ENCODE measurements around the gene MYCN. TPM values are rescaled to one million over a fixed set of nuclear protein-coding genes. Genes with fewer than 3 reads are reported as not detected.

Gene MYCN
- total RNA-seq, 6 experiments from 2014 or later: 0.07 to 0.35 (median 0.23) TPM; not detected in 2

DNA sequence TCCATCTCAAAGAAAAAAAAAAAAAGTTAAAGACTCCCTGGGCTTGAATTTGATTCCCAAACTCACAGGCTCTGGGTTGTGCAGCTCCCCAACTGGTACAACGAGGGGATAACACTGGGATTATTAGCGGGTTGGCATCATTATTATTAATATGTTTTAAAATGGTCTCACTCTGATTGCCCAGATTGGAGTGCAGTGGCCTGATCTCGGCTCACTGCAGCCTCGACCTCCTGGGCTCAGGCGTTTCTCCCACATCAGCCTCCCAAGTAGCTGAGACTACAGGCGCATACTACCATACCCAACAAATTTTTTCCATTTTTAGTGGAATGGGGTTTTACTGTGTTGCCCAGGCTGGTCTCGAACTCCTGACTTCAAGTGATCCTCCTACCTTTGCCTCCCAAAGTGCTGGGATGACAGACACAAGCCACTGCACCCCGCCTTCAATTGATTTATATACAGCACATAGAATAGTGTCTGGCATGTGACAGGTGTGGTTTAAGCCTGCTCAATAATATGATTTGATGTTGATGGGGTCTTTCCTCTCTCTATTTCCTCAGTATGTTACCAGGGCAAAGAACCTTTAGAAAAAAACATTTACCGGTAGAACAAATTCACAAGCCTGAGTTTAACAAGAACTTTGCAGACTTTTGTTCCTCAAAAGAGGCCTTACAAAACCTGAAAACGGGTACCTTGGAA is 12.2 kb downstream of the MYCN start:
- no peaks in the 10 kb centered on the region for H3K27me3 ChIP-seq
- TF ChIP-seq, protein P1, sequence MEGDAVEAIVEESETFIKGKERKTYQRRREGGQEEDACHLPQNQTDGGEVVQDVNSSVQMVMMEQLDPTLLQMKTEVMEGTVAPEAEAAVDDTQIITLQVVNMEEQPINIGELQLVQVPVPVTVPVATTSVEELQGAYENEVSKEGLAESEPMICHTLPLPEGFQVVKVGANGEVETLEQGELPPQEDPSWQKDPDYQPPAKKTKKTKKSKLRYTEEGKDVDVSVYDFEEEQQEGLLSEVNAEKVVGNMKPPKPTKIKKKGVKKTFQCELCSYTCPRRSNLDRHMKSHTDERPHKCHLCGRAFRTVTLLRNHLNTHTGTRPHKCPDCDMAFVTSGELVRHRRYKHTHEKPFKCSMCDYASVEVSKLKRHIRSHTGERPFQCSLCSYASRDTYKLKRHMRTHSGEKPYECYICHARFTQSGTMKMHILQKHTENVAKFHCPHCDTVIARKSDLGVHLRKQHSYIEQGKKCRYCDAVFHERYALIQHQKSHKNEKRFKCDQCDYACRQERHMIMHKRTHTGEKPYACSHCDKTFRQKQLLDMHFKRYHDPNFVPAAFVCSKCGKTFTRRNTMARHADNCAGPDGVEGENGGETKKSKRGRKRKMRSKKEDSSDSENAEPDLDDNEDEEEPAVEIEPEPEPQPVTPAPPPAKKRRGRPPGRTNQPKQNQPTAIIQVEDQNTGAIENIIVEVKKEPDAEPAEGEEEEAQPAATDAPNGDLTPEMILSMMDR (IDR thresholded peaks at IDR 0.05): no peak
- no peak for TF ChIP-seq POLR2A (IDR thresholded peaks at IDR 0.05)
- intact Hi-C loops (cut with DNase I): no loop called here
- 75% methylated on average over 6 of the region's 10 CpGs for WGBS (ENCODE audit: insufficient coverage, low coverage, low lambda C conversion rate, missing lambda C conversion rate)
- no peaks in the 10 kb centered on the region for H3K9me3 ChIP-seq
- H3K4me1 ChIP-seq: no peaks in the 10 kb centered on the region
- H3K4me3 ChIP-seq: no peak overlapping the region
- no peaks in the 10 kb centered on the region for H3K36me3 ChIP-seq
- DNase-seq (no peak), ATAC-seq (no peak)
- H3K27ac ChIP-seq: no peak overlapping the region

- no peaks in the 10 kb centered on the region for H3K4me1 ChIP-seq
- 85% methylated on average over 6 of the region's 6 CpGs for WGBS (ENCODE audit: insufficient coverage, low coverage, low lambda C conversion rate, missing lambda C conversion rate)
- H3K27ac ChIP-seq: no peak overlapping the region
- H3K9me3 ChIP-seq: no peaks in the 10 kb centered on the region
- intact Hi-C loops (cut with DNase I): no loop called here
- no peak for ATAC-seq
- TF ChIP-seq, protein P1 (IDR thresholded peaks at IDR 0.05): no peak
- no peak for TF ChIP-seq POLR2A (IDR thresholded peaks at IDR 0.05)
- no peak overlapping the region for H3K4me3 ChIP-seq
- H3K27me3 ChIP-seq: no peaks in the 10 kb centered on the region
- no peak for DNase-seq
- H3K36me3 ChIP-seq: no peaks in the 10 kb centered on the region
Measured at GRCh38 chr2:15953147-15953630, 12.8 kb downstream of the MYCN start.

GRCh38 chr2:15953891-15954680 is 13.7 kb downstream of the MYCN start:
- H3K27ac ChIP-seq: no peak overlapping the region
- no peaks in the 10 kb centered on the region for H3K9me3 ChIP-seq
- ATAC-seq: no peak
- H3K36me3 ChIP-seq: no peaks in the 10 kb centered on the region
- no peak for DNase-seq
- no peak for TF ChIP-seq POLR2A (IDR thresholded peaks at IDR 0.05)
- TF ChIP-seq, protein P1 (IDR thresholded peaks at IDR 0.05): no peak
- H3K27me3 ChIP-seq: no peaks in the 10 kb centered on the region
- no peaks in the 10 kb centered on the region for H3K4me1 ChIP-seq
- intact Hi-C loops (cut with DNase I): no loop called here
- 84% methylated on average over 3 of the region's 6 CpGs for WGBS (ENCODE audit: insufficient coverage, low coverage, low lambda C conversion rate, missing lambda C conversion rate)
- no peak overlapping the region for H3K4me3 ChIP-seq

DNA sequence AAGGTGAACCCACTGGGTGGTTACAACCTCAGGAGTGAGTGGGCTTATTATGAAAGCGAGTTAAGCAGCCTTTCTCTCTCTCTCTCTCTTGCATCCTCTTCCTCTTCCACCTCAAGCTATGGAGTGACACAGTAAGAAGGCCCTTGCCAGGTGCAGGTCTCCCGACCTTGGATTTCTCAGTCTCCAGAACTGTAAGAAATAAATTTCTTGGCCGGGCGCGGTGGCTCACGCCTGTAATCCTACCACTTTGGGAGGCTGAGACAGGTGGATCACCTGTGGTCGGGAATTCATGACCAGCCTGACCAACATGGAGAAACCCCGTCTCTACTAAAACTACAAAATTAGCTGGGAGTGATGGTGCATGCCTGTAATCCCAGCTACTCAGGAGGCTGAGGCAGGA is 14.4 kb downstream of the MYCN start:
- WGBS (ENCODE audit: insufficient coverage, low coverage, low lambda C conversion rate, missing lambda C conversion rate): 85% methylated on average over 8 of the region's 8 CpGs
- Histone ChIP-seq H3K36me3 (no peaks in the 10 kb centered on the region), H3K4me3 (no peak overlapping the region), H3K27ac (no peak overlapping the region), H3K9me3 (no peaks in the 10 kb centered on the region), H3K4me1 (no peaks in the 10 kb centered on the region), H3K27me3 (no peaks in the 10 kb centered on the region)
- DNase-seq (no peak), ATAC-seq (no peak)
- no peak for TF ChIP-seq POLR2A (IDR thresholded peaks at IDR 0.05)
- TF ChIP-seq, protein P1 (IDR thresholded peaks at IDR 0.05): no peak
- intact Hi-C loops (cut with DNase I): no loop called here
